ENCODE results near the gene FEZ2. TPM values are rescaled to one million over a fixed set of nuclear protein-coding genes. Genes with fewer than 3 reads are reported as not detected.

The FEZ2 gene
- total and polyA plus RNA-seq, 9 of the 15 experiments (the other 6 are each of a cell fraction or from before 2014, with no cell fraction given), result 9.9 to 35.5 (median 20.1) TPM

DNA sequence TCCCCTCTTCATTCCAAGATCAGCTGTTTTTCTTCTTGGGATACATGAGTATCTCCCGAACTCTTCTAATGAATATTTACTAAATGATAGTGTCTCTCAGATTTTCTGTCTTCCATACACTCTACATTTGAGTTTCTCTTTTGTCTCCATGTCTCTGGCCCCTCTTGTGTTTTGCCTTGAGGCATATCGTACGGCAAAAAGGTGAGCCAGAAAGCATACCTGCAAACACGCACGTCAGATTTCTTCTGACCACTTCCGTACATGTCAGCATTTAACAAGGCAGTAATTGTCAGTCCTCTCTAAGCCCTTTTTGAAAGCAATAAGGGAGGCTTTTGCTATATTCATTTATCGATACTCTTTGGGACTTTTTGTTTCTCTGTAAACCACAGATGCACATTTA lies 82.4 kb downstream of the FEZ2 start:
- no peak overlapping the region for H2AFZ ChIP-seq (ENCODE audit: low read depth, low read length)
- WGBS (ENCODE audit: insufficient coverage, low coverage, missing lambda C conversion rate), result 14% methylated on average over 7 of the region's 7 CpGs
- H3K4me3 ChIP-seq, result no peak overlapping the region
- in situ Hi-C loops (cut with MboI), result no loop called here
- H3K27me3 ChIP-seq (ENCODE audit: control insufficient read depth in 2 of 2, insufficient read depth in 2 of 2, low read length in 2 of 2), result peaks cover 0 to 5% of the 10 kb centered on the region in 2 experiments; a peak in 1 of 5 replicates
- peaks cover 0 to 15% of the 10 kb centered on the region in 2 experiments; a peak in 3 of 5 replicates for H3K4me1 ChIP-seq (replicated peaks in 1 of 2; ENCODE audit: control insufficient read depth in 2 of 2, insufficient read depth in 2 of 2, low read length in 2 of 2)
- H3K9me1 ChIP-seq (ENCODE audit: control insufficient read depth, insufficient read depth, low read length), result no peaks in the 10 kb centered on the region
- H4K20me1 ChIP-seq (replicated peaks; ENCODE audit: control insufficient read depth, insufficient read depth, low read length), result 0 out of 2 replicates have a peak, but pooled peaks cover 2% of the 10 kb centered on the region
- BruUV-seq (replicated peaks), result no TSS peak
- FAIRE-seq, result no peak
- TF ChIP-seq NR2C2 (CRISPR knock-in tag; IDR thresholded peaks at IDR 0.05) (no peak), NR2C2 (tag; IDR thresholded peaks at IDR 0.05) (no peak)
- no peak overlapping the region for H3K9ac ChIP-seq (ENCODE audit: insufficient read depth in 1 of 2, low read depth in 2 of 2, low read length in 2 of 2)
- H3K79me2 ChIP-seq (ENCODE audit: control insufficient read depth, insufficient read depth, low read length), result no peaks in the 10 kb centered on the region
- H3K4me2 ChIP-seq (ENCODE audit: insufficient read depth, low read length), result no peak overlapping the region
- intact Hi-C loops (cut with micrococcal nuclease), result no loop called here
- H3K9me3 ChIP-seq (replicated peaks; ENCODE audit: control insufficient read depth, insufficient read depth, low read depth, low read length), result no peaks in the 10 kb centered on the region
- ChIA-PET CTCF (ENCODE audit: low intra/inter-chr PET ratio) (no interaction called here), POLR2A (interaction anchor here (0.6 kb wide), 1 partner anchor 678 kb away, joined by 3 read pairs; no protein-coding TSS in a partner anchor)
- ATAC-seq, result no peak
- H3K27ac ChIP-seq (ENCODE audit: extremely low read depth, low read depth, low read length), result no peak overlapping the region
- DNase-seq (ENCODE audit: extremely low read depth in 1 of 4, low spot score in 3 of 4), result no peak
- H3K36me3 ChIP-seq (ENCODE audit: control insufficient read depth, insufficient read depth, low read length), result no peaks in the 10 kb centered on the region

- intact Hi-C loops (cut with micrococcal nuclease), result no loop called here
- Histone ChIP-seq H3K9me3 (replicated peaks; ENCODE audit: control insufficient read depth, insufficient read depth, low read depth, low read length) (no peaks in the 10 kb centered on the region), H2AFZ (ENCODE audit: low read depth, low read length) (no peak overlapping the region), H4K20me1 (replicated peaks; ENCODE audit: control insufficient read depth, insufficient read depth, low read length) (0 out of 2 replicates have a peak, but pooled peaks cover 2% of the 10 kb centered on the region), H3K4me1 (replicated peaks in 1 of 2; ENCODE audit: control insufficient read depth in 2 of 2, insufficient read depth in 2 of 2, low read length in 2 of 2) (peaks cover 0 to 15% of the 10 kb centered on the region in 2 experiments; a peak in 3 of 5 replicates), H3K79me2 (ENCODE audit: control insufficient read depth, insufficient read depth, low read length) (no peaks in the 10 kb centered on the region), H3K9ac (ENCODE audit: insufficient read depth in 1 of 2, low read depth in 2 of 2, low read length in 2 of 2) (no peak overlapping the region), H3K27ac (ENCODE audit: extremely low read depth, low read depth, low read length) (no peak overlapping the region), H3K36me3 (ENCODE audit: control insufficient read depth, insufficient read depth, low read length) (no peaks in the 10 kb centered on the region), H3K9me1 (ENCODE audit: control insufficient read depth, insufficient read depth, low read length) (no peaks in the 10 kb centered on the region), H3K4me3 (no peak overlapping the region), H3K4me2 (ENCODE audit: insufficient read depth, low read length) (no peak overlapping the region), H3K27me3 (ENCODE audit: control insufficient read depth in 2 of 2, insufficient read depth in 2 of 2, low read length in 2 of 2) (peaks cover 0 to 5% of the 10 kb centered on the region in 2 experiments; a peak in 1 of 5 replicates)
- WGBS (ENCODE audit: insufficient coverage, low coverage, missing lambda C conversion rate), result 25% methylated on average over 2 of the region's 2 CpGs
- ChIA-PET POLR2A (interaction anchor here (0.8 kb wide), 1 partner anchor 17 kb away, joined by 3 read pairs; no protein-coding TSS in a partner anchor), CTCF (ENCODE audit: low intra/inter-chr PET ratio) (no interaction called here)
- ATAC-seq (no peak), DNase-seq (ENCODE audit: extremely low read depth in 1 of 4, low spot score in 3 of 4) (no peak), FAIRE-seq (no peak)
- in situ Hi-C loops (cut with MboI), result no loop called here
- BruUV-seq (replicated peaks), result no TSS peak
- no peak for TF ChIP-seq ZNF696 (CRISPR knock-in tag; conservative IDR thresholded peaks at IDR 0.05)
- TF ChIP-seq, protein P1, sequence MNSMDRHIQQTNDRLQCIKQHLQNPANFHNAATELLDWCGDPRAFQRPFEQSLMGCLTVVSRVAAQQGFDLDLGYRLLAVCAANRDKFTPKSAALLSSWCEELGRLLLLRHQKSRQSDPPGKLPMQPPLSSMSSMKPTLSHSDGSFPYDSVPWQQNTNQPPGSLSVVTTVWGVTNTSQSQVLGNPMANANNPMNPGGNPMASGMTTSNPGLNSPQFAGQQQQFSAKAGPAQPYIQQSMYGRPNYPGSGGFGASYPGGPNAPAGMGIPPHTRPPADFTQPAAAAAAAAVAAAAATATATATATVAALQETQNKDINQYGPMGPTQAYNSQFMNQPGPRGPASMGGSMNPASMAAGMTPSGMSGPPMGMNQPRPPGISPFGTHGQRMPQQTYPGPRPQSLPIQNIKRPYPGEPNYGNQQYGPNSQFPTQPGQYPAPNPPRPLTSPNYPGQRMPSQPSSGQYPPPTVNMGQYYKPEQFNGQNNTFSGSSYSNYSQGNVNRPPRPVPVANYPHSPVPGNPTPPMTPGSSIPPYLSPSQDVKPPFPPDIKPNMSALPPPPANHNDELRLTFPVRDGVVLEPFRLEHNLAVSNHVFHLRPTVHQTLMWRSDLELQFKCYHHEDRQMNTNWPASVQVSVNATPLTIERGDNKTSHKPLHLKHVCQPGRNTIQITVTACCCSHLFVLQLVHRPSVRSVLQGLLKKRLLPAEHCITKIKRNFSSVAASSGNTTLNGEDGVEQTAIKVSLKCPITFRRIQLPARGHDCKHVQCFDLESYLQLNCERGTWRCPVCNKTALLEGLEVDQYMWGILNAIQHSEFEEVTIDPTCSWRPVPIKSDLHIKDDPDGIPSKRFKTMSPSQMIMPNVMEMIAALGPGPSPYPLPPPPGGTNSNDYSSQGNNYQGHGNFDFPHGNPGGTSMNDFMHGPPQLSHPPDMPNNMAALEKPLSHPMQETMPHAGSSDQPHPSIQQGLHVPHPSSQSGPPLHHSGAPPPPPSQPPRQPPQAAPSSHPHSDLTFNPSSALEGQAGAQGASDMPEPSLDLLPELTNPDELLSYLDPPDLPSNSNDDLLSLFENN (IDR thresholded peaks at IDR 0.05; ENCODE audit: low read depth in 2 of 2, low read length in 2 of 2), result no peak
- TF ChIP-seq HOMEZ (CRISPR knock-in tag; IDR thresholded peaks at IDR 0.05), result no peak
- no peak for TF ChIP-seq SRSF9 (IDR thresholded peaks at IDR 0.05; ENCODE audit: borderline replicate concordance, low read depth, low read length)
- TF ChIP-seq SAP30 (IDR thresholded peaks at IDR 0.05; ENCODE audit: borderline replicate concordance, insufficient read depth, low read depth, low read length, poor library complexity, severe bottlenecking), result no peak
- TF ChIP-seq FOS (IDR thresholded peaks at IDR 0.05; ENCODE audit: extremely low read depth, insufficient read length), result no peak
- TF ChIP-seq TAF9B (IDR thresholded peaks at IDR 0.05; ENCODE audit: partially characterized antibody), result no peak
- TF ChIP-seq ZNF785 (CRISPR knock-in tag; IDR thresholded peaks at IDR 0.05), result no peak
- TF ChIP-seq NR1H2 (CRISPR knock-in tag; IDR thresholded peaks at IDR 0.05), result no peak
These were observed 84.3 kb downstream of the FEZ2 start for GRCh38 chr2:36513661-36514060.

Measured in K562 (cell line).